Osteoblast (primary cell): ENCODE measurements around the gene SHC2. TPM values are rescaled to one million over a fixed set of nuclear protein-coding genes. Genes with fewer than 3 reads are reported as not detected.

Experiments
- DNase-seq: peaks from one replicate; pipeline ENCODE4 v3.0.0; 2011; ENCODE audit warnings: low spot score, mixed read lengths; ENCODE audit not compliant: insufficient read length; ENCODE audit errors: missing footprints
- H2AFZ ChIP-seq: 2 replicates; pipeline ENCODE4 v1.6.0; 2011; ENCODE audit warnings: mild to moderate bottlenecking, low read length
- H3K27ac ChIP-seq: 2 replicates; pipeline ENCODE4 v1.5.1; 2011; ENCODE audit warnings: mild to moderate bottlenecking, low read depth, low read length, moderate library complexity
- H3K27me3 ChIP-seq: 2 replicates; pipeline ENCODE4 v1.6.0; 2012; ENCODE audit warnings: mild to moderate bottlenecking, control low read depth, inconsistent platforms, low read length, moderate library complexity; ENCODE audit not compliant: insufficient read depth
- H3K36me3 ChIP-seq: 2 replicates; pipeline ENCODE4 v1.5.1; 2011; ENCODE audit warnings: mild to moderate bottlenecking, low read length, control low read depth, moderate library complexity; ENCODE audit not compliant: insufficient read depth
- H3K4me1 ChIP-seq: 2 replicates; pipeline ENCODE4 v1.5.1; 2011; ENCODE audit warnings: mild to moderate bottlenecking, low read length, control low read depth, moderate library complexity; ENCODE audit not compliant: insufficient read depth
- H3K4me2 ChIP-seq: 2 replicates; pipeline ENCODE4 v1.6.0; 2011; ENCODE audit warnings: mild to moderate bottlenecking, low read length; ENCODE audit not compliant: insufficient read depth
- H3K4me3 ChIP-seq: fragments of 200-600 bp; sonication (generic); 3 replicates; pipeline ENCODE4 v1.5.1; 2012; ENCODE audit warnings: mild to moderate bottlenecking, low read length, inconsistent platforms; ENCODE audit not compliant: insufficient read depth
- H3K79me2 ChIP-seq: 2 replicates; pipeline ENCODE4 v1.6.0; 2012; ENCODE audit warnings: mild to moderate bottlenecking, low read length, control low read depth, inconsistent platforms; ENCODE audit not compliant: insufficient read depth
- H3K9me3 ChIP-seq: 2 replicates; pipeline ENCODE4 v1.5.1; 2011; ENCODE audit warnings: low read depth, low read length, control low read depth
- H4K20me1 ChIP-seq: 2 replicates; pipeline ENCODE4 v1.6.0; 2012; ENCODE audit warnings: mild to moderate bottlenecking, low read length, control low read depth; ENCODE audit not compliant: insufficient read depth
- total RNA-seq: library from RNA; depleted of rRNA; stranded (reverse); fragments of >200 nt; gene quantifications from 2 replicates; pipeline ENCODE4 v1.2.3, GENCODE V29; 2012
- TF ChIP-seq, protein P1 (sequence below): IDR thresholded peaks from 2 replicates; pipeline ENCODE4 v1.5.1; 2011; ENCODE audit warnings: mild to moderate bottlenecking, low read depth, low read length, moderate library complexity; ENCODE audit errors: extremely low read depth

The SHC2 gene
- total RNA-seq, 1 donor, result 0.36 TPM

DNA sequence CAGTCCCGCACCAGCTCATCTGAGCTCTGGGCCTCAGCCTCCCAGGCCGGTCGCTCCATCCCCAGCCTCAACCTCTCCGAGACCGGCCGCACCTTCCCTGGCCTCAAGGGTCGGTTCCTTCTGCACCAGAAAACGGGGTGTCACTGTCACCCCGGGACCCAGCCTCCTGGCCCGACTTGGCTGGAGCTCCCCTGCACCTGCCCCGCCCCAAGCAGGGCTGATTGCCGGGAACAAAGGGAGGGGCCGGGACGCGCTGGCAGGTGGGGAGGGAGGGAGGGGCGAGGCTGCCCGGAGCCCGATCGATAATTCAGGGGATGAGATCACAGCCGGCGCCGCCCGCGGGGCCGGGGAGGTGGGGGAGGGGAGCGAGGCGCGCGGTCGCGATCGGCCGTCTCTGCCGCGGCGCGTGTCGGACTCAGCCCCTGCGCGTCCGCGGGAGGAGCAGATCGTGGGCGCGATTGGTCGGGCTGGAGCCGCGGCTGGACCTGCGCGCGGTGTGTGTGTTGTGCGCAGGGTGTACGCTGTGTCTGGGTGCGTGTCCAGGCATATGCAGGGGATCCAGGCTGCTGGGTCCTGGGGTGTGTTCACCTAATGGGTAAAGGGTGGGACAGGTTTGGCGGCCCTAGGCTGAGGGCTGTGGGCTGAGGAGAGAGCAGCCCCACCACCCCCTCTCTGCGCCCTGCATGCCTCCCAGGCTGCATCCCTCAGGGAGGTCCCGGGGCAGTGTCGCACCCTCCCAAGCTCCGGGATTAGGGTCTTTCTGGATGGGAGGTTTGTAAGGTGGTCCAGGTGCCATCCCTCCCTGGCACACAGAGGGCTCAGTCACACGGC is 1.1 kb upstream of the SHC2 start:
- no peaks in the 10 kb centered on the region for H3K36me3 ChIP-seq
- H4K20me1 ChIP-seq, result no peaks in the 10 kb centered on the region
- peaks cover 23% of the 10 kb centered on the region for H3K27me3 ChIP-seq
- no peak for DNase-seq
- H3K4me3 ChIP-seq, result no peak overlapping the region
- H3K9me3 ChIP-seq, result no peaks in the 10 kb centered on the region
- no peak overlapping the region for H3K4me2 ChIP-seq
- no peak overlapping the region for H2AFZ ChIP-seq
- TF ChIP-seq, protein P1, sequence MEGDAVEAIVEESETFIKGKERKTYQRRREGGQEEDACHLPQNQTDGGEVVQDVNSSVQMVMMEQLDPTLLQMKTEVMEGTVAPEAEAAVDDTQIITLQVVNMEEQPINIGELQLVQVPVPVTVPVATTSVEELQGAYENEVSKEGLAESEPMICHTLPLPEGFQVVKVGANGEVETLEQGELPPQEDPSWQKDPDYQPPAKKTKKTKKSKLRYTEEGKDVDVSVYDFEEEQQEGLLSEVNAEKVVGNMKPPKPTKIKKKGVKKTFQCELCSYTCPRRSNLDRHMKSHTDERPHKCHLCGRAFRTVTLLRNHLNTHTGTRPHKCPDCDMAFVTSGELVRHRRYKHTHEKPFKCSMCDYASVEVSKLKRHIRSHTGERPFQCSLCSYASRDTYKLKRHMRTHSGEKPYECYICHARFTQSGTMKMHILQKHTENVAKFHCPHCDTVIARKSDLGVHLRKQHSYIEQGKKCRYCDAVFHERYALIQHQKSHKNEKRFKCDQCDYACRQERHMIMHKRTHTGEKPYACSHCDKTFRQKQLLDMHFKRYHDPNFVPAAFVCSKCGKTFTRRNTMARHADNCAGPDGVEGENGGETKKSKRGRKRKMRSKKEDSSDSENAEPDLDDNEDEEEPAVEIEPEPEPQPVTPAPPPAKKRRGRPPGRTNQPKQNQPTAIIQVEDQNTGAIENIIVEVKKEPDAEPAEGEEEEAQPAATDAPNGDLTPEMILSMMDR, result no peak
- no peaks in the 10 kb centered on the region for H3K4me1 ChIP-seq
- no peak overlapping the region for H3K27ac ChIP-seq
- no peaks in the 10 kb centered on the region for H3K79me2 ChIP-seq

DNA sequence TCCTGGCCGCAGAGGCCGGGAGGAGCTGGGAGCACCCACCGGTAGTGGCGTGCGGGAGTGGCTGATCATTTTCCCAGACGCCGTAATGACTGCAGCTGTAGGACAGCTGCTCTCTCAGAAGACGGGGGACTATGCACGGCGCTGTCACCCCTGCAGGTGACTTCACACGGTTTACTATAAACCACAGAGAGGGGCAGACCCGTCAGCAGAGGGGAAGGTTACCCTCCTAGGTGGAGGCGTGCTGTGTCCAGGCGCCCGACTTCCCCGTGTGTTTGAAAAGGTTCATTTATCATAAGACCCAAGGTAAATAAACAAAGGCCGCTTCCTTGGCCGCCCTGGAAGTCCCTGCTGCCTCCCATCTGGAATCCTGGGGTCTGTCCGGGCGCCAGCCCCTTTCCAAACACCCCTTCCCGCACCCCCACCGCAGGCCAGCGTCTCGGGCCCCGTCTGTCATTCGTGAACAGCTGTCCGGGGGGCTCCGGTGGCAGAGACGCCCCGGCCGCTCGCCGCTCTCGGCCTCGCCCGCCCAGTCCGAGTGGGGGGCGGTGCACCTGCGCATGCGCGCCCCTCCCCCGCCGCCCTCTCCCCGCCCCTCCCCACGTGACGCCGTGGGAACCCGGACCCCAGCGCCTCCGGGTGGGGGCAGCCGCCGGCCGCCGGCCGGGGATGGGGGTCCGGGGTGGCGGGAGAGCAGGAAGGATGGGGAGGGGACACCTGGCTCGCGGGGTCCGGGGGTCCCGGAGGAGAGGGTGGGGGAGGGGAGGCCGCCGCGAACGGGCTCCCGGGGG is 915 bp downstream of the SHC2 start:
- H3K4me1 ChIP-seq, result no peaks in the 10 kb centered on the region
- peak overlapping the region; percentile 51 for H3K4me3 ChIP-seq
- no peaks in the 10 kb centered on the region for H3K36me3 ChIP-seq
- H3K79me2 ChIP-seq, result no peaks in the 10 kb centered on the region
- no peaks in the 10 kb centered on the region for H3K9me3 ChIP-seq
- peak; percentile 97 for DNase-seq
- peaks cover 23% of the 10 kb centered on the region for H3K27me3 ChIP-seq
- H4K20me1 ChIP-seq, result no peaks in the 10 kb centered on the region
- H3K4me2 ChIP-seq, result peak overlapping the region; percentile 32
- H3K27ac ChIP-seq, result no peak overlapping the region
- TF ChIP-seq, protein P1, result no peak
- H2AFZ ChIP-seq, result peak overlapping the region; percentile 25

DNA sequence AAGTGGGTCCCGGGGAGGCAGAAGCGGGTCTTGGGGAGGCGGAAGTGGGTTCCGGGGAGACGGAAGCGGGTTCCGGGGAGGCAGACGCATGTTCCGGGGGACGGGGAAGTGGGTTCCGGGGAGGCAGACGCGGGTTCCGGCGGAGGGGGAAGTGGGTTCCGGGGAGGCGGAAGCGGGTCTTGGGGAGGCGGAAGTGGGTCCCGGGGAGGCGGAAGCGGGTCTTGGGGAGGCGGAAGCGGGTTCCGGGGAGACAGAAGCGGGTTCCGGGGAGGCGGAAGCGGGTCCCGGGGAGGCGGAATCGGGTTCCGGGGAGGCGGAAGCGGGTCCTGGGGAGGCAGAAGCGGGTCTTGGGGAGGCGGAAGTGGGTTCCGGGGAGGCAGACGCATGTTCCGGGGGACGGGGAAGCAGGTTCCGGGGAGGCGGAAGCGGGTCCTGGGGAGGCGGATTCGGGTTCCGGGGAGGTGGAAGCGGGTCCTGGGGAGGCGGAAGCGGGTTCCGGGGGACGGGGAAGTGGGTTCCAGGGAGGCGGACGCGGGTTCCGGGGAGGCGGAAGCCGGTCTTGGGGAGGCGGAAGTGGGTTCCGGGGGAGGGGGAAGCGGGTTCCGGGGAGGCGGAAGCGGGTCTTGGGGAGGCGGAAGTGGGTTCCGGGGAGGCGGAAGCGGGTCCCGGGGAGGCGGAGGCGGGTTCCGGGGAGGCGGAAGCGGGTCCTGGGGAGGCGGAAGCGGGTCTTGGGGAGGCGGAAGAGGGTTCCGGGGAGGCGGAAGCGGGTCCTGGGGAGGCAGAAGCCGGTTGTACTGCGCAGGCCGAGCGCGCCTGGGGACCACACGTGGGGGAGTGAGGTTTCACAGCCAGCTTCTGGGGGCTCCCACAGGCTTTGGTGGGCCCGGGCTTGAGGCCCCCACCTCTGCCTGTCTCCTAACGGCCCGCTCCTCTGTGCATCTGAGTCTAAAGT is 2.5 kb downstream of the SHC2 start:
- TF ChIP-seq, protein P1, result no peak
- peaks cover 23% of the 10 kb centered on the region for H3K27me3 ChIP-seq
- no peaks in the 10 kb centered on the region for H3K79me2 ChIP-seq
- DNase-seq, result no peak
- no peaks in the 10 kb centered on the region for H3K9me3 ChIP-seq
- no peak overlapping the region for H3K27ac ChIP-seq
- no peaks in the 10 kb centered on the region for H4K20me1 ChIP-seq
- H3K4me2 ChIP-seq, result no peak overlapping the region
- no peak overlapping the region for H3K4me3 ChIP-seq
- no peak overlapping the region for H2AFZ ChIP-seq
- H3K36me3 ChIP-seq, result no peaks in the 10 kb centered on the region
- no peaks in the 10 kb centered on the region for H3K4me1 ChIP-seq
